HG03521 (cell line): ENCODE measurements around the gene PLCD1.
"Not testable (repeated sequence)": the region's sequence is repeated elsewhere in the genome, so short reads cannot be mapped to it uniquely, and the experiment has no call there.

Experiments used
- ATAC-seq: cut with Tn5 transposase; IDR thresholded peaks from one replicate; pipeline ENCODE4 v1.9.1; 2021; ENCODE audit warnings: mild to moderate bottlenecking, moderate library complexity; ENCODE audit not compliant: unreplicated experiment

The PLCD1 gene

GRCh38 chr3:38038447-38038911, 9.0 kb upstream of the PLCD1 start:
- no peak for ATAC-seq

- no peak for ATAC-seq
These were observed 7.5 kb upstream of the PLCD1 start for GRCh38 chr3:38036906-38037305.

GRCh38 chr3:38036286-38036685, 6.8 kb upstream of the PLCD1 start:
- no peak for ATAC-seq

- not testable (repeated sequence) for ATAC-seq
These were observed 4.9 kb upstream of the PLCD1 start for GRCh38 chr3:38034335-38034734.

GRCh38 chr3:38033586-38033985, 4.1 kb upstream of the PLCD1 start:
- not testable (repeated sequence) for ATAC-seq

GRCh38 chr3:38032328-38032865, 3.0 kb upstream of the PLCD1 start:
- ATAC-seq = no peak

- ATAC-seq = no peak
These were observed 1.9 kb upstream of the PLCD1 start for GRCh38 chr3:38031022-38031994.

- no peak for ATAC-seq
These were observed 932 bp upstream of the PLCD1 start for GRCh38 chr3:38030126-38031021.

- no peak for ATAC-seq
These were observed 651 bp downstream of the PLCD1 start for GRCh38 chr3:38028621-38029361.

GRCh38 chr3:38027466-38028465, 1.7 kb downstream of the PLCD1 start:
- ATAC-seq = no peak

GRCh38 chr3:38026856-38027255, 2.6 kb downstream of the PLCD1 start:
- no peak for ATAC-seq

GRCh38 chr3:38022896-38023709, 6.3 kb downstream of the PLCD1 start:
- no peak for ATAC-seq

- no peak for ATAC-seq
These were observed 7.1 kb downstream of the PLCD1 start for GRCh38 chr3:38022301-38022700.

GRCh38 chr3:38021196-38021595, 8.2 kb downstream of the PLCD1 start:
- no peak for ATAC-seq

GRCh38 chr3:38020342-38020726, 9.1 kb downstream of the PLCD1 start:
- no peak for ATAC-seq

- ATAC-seq = no peak
These were observed 9.6 kb downstream of the PLCD1 start for GRCh38 chr3:38019658-38020341.

GRCh38 chr3:38018296-38019266, 10.9 kb downstream of the PLCD1 start:
- ATAC-seq = no peak
